ENCODE measurements around the gene TRPM2. TPM values are rescaled to one million over a fixed set of nuclear protein-coding genes. Genes with fewer than 3 reads are reported as not detected.
A peak's percentile ranks its signal among the peaks of the same experiment; 100 is the strongest.

Gene TRPM2
- total and polyA plus RNA-seq, 2 of the 8 experiments (the other 6 are each of a cell fraction or from before 2014, with no cell fraction given), result 0.27 to 0.28 TPM

- H4K8ac ChIP-seq (ENCODE audit: extremely low read depth, insufficient read depth, low read length), result no peak overlapping the region; the same call in 1 of the 2 replicates
- no peaks in the 10 kb centered on the region for H3K9me3 ChIP-seq (ENCODE audit: insufficient read depth in 2 of 2, low read depth in 1 of 2, low read length in 1 of 2)
- no peak overlapping the region for H3K14ac ChIP-seq (ENCODE audit: insufficient read length)
- H2BK120ac ChIP-seq (replicated peaks; ENCODE audit: low read depth, low read length), result no peak overlapping the region
- peaks cover 0 to 5% (median under 1%) of the 10 kb centered on the region in 4 experiments; a peak in 3 of 7 replicates for H3K4me1 ChIP-seq (replicated peaks in 1 of 4; ENCODE audit: control insufficient read depth in 3 of 4, insufficient read depth in 4 of 4, low read length in 3 of 4)
- H3K79me2 ChIP-seq (ENCODE audit: control insufficient read depth in 1 of 2, insufficient read depth in 2 of 2, low read length in 2 of 2), result no peaks in the 10 kb centered on the region
- peaks cover 17 to 40% (median 28%) of the 10 kb centered on the region in 4 experiments; a peak in 6 of 7 replicates for H3K27me3 ChIP-seq (replicated peaks in 1 of 4; ENCODE audit: control insufficient read depth in 3 of 4, extremely low read depth in 1 of 4, insufficient read depth in 3 of 4, low read length in 3 of 4)
- H3K18ac ChIP-seq (ENCODE audit: extremely low read depth, low read length), result no peak overlapping the region
- no peak overlapping the region for H3K56ac ChIP-seq (replicated peaks; ENCODE audit: insufficient read length, low read depth, low read length)
- 0 out of 2 replicates have a peak overlapping the region, but pooled peaks have one; percentile 50 for H2BK12ac ChIP-seq (ENCODE audit: low read depth, low read length)
- no peaks in the 10 kb centered on the region for H3K36me3 ChIP-seq (ENCODE audit: control insufficient read depth in 2 of 4, insufficient read depth in 4 of 4, low read length in 3 of 4)
- peak overlapping the region in 1 of 2 experiments; percentile 63; a peak in 1 of 4 replicates for H3K4me2 ChIP-seq (ENCODE audit: insufficient read depth in 1 of 2, low read depth in 2 of 2, low read length in 2 of 2)
- H3K9ac ChIP-seq (replicated peaks in 1 of 4; ENCODE audit: extremely low read depth in 1 of 4, low read depth in 3 of 4, low read length in 3 of 4), result no peak overlapping the region
- H4K20me1 ChIP-seq (replicated peaks in 1 of 2; ENCODE audit: control insufficient read depth in 1 of 2, insufficient read depth in 2 of 2, low read length in 2 of 2), result peaks cover 0 to 2% of the 10 kb centered on the region in 2 experiments
- H2BK20ac ChIP-seq (ENCODE audit: low read length), result no peak overlapping the region
- no peak overlapping the region for H2BK15ac ChIP-seq (ENCODE audit: low read length)
- no peak overlapping the region for H3K27ac ChIP-seq (ENCODE audit: low read depth, low read length)
- no peak overlapping the region for H2AFZ ChIP-seq (ENCODE audit: low read length)
- no peaks in the 10 kb centered on the region; the same call in 1 of the 2 replicates for H3K23me2 ChIP-seq (ENCODE audit: low read depth, low read length)
- no peak overlapping the region for H2BK5ac ChIP-seq (ENCODE audit: low read depth, low read length)
- H3K4me3 ChIP-seq (ENCODE audit: extremely low read depth in 1 of 4, insufficient read depth in 2 of 4, low read depth in 3 of 4, low read length in 4 of 4), result peak overlapping the region in 1 of 4 experiments; percentile 51; a peak in 2 of 8 replicates
- POLR2A ChIA-PET (ENCODE audit: partially characterized antibody), result no interaction called here
- FAIRE-seq, result no peak
- H3K23ac ChIP-seq (ENCODE audit: insufficient read length), result no peak overlapping the region
- WGBS, 2 experiments (ENCODE audit: extremely low coverage in 1 of 2, insufficient coverage in 1 of 2, insufficient read length in 1 of 2, insufficient replicate concordance in 2 of 2, low coverage in 1 of 2, low lambda C conversion rate in 2 of 2, missing lambda C conversion rate in 1 of 2), result 93% methylated on average over 10 of the region's 12 CpGs; no CpG with 5 or more reads in 1 of the 2 experiments
- no peak overlapping the region for H4K91ac ChIP-seq (replicated peaks; ENCODE audit: insufficient read length, low read length)
- H3K4ac ChIP-seq (replicated peaks; ENCODE audit: insufficient read length, low read depth, low read length), result no peak overlapping the region
- H2AK5ac ChIP-seq (ENCODE audit: low read depth, low read length), result no peak overlapping the region
- no peak for DNase-seq (ENCODE audit: low read depth in 1 of 2, low spot score in 2 of 2)
- TF ChIP-seq CTBP2 (IDR thresholded peaks at IDR 0.05; ENCODE audit: borderline replicate concordance, insufficient read depth, insufficient read length, low read length) (no peak), MAX (IDR thresholded peaks at IDR 0.05) (no peak), POLR2AphosphoS5 (IDR thresholded peaks at IDR 0.05; ENCODE audit: low read depth, low read length) (no peak), RBBP5 (IDR thresholded peaks at IDR 0.05; ENCODE audit: borderline replicate concordance, low read depth, low read length) (no peak), CBX8 (IDR thresholded peaks at IDR 0.05; ENCODE audit: borderline replicate concordance, low read depth, low read length) (no peak), RXRA (IDR thresholded peaks at IDR 0.05; ENCODE audit: insufficient read depth, low read depth, low read length) (no peak)
- CTCF ChIA-PET (ENCODE audit: partially characterized antibody), result no interaction called here
- no peaks in the 10 kb centered on the region for H3K79me1 ChIP-seq (ENCODE audit: low read depth, low read length)
- no peak overlapping the region for H4K5ac ChIP-seq (ENCODE audit: insufficient read length, low read depth, low read length)
Measured at GRCh38 chr21:44349416-44349846, 4.0 kb upstream of the TRPM2 start.

Data from H1 (cell line).